Measurements from ENCODE around the gene OLFML1.

DNA sequence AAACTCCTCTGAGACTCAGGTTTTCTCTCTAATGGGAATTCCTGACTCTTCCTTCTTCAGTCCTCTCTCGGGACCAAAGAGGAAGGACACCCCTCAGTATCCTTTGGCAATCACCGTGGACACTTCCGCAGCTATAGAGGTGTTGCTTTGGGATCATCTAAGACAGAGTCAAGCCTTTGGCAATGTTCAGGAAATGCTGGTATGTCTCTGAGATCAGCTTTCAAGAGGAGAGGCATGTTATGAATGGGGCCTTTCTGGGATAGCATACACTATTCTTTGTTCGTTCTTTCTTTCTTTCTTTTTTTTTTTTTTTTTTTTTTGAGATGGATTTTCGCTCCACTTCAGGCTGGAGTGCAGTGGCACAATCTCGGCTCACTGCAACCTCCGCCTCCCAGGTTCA, 14.2 kb upstream of the OLFML1 start:
- TF ChIP-seq POLR2A (IDR thresholded peaks at IDR 0.05), result no peak
- TF ChIP-seq, protein P1, sequence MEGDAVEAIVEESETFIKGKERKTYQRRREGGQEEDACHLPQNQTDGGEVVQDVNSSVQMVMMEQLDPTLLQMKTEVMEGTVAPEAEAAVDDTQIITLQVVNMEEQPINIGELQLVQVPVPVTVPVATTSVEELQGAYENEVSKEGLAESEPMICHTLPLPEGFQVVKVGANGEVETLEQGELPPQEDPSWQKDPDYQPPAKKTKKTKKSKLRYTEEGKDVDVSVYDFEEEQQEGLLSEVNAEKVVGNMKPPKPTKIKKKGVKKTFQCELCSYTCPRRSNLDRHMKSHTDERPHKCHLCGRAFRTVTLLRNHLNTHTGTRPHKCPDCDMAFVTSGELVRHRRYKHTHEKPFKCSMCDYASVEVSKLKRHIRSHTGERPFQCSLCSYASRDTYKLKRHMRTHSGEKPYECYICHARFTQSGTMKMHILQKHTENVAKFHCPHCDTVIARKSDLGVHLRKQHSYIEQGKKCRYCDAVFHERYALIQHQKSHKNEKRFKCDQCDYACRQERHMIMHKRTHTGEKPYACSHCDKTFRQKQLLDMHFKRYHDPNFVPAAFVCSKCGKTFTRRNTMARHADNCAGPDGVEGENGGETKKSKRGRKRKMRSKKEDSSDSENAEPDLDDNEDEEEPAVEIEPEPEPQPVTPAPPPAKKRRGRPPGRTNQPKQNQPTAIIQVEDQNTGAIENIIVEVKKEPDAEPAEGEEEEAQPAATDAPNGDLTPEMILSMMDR (IDR thresholded peaks at IDR 0.05), result no peak
- no peak for TF ChIP-seq POLR2AphosphoS5 (IDR thresholded peaks at IDR 0.05)

Data from breast epithelium (tissue), 3 donors.